ENCODE results near the gene TBX1.

DNA sequence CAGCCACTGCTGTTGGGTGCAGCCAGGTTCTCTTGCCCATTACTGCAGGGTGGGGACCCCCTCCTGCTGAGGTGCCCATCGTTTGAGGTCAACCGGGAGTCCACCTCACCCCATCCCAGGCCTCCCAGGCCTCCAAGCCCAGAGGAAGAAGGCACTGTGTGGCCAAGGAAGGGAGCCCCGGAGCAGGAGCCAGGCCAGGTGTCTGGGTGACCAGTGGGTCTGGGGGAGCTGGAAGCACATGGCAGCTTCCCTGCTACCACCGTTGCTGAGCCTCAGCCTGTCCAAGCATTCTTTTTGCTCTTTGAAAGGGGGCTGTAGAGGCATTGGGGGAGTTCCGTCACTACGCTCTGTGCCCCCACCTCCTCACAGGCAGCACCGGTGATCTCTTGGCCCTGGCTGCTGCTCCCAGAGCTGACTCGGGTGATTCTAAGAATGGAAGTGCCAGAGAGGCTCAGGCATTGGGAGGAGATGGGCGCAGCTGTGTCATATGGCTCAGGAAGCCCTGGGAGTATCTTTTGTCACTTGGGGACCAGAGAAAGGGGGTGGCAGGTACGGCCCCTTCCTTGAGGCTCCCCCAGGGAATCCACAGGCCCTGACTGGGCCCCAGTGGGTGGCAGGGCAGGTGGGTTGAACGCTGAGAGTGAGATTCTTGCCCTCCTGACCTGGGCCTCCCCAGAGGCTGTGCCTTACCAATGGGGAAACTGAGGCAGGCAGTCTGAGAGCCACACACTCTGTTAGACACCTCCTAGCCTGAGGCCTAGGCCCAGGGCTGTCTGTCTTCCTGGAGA lies 44.3 kb upstream of the TBX1 start:
- TF ChIP-seq, protein P1, sequence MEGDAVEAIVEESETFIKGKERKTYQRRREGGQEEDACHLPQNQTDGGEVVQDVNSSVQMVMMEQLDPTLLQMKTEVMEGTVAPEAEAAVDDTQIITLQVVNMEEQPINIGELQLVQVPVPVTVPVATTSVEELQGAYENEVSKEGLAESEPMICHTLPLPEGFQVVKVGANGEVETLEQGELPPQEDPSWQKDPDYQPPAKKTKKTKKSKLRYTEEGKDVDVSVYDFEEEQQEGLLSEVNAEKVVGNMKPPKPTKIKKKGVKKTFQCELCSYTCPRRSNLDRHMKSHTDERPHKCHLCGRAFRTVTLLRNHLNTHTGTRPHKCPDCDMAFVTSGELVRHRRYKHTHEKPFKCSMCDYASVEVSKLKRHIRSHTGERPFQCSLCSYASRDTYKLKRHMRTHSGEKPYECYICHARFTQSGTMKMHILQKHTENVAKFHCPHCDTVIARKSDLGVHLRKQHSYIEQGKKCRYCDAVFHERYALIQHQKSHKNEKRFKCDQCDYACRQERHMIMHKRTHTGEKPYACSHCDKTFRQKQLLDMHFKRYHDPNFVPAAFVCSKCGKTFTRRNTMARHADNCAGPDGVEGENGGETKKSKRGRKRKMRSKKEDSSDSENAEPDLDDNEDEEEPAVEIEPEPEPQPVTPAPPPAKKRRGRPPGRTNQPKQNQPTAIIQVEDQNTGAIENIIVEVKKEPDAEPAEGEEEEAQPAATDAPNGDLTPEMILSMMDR (IDR thresholded peaks at IDR 0.05; ENCODE audit: low read depth, low read length), result no peak
- TF ChIP-seq POLR2A (IDR thresholded peaks at IDR 0.05; ENCODE audit: extremely low read depth, insufficient read length) (no peak), MAX (IDR thresholded peaks at IDR 0.05; ENCODE audit: low read depth, low read length) (no peak), MYC (IDR thresholded peaks at IDR 0.05; ENCODE audit: low read depth, low read length) (no peak)

Data from NB4 (cell line).